NCI-H146 (cell line): ENCODE data around the gene RPN1.
A peak's percentile ranks its signal among the peaks of the same experiment; 100 is the strongest.

Experiments
- DNase-seq: peaks from one replicate; lab custom pipeline; 2025; lab: John Stamatoyannopoulos, UW

Gene RPN1

DNA sequence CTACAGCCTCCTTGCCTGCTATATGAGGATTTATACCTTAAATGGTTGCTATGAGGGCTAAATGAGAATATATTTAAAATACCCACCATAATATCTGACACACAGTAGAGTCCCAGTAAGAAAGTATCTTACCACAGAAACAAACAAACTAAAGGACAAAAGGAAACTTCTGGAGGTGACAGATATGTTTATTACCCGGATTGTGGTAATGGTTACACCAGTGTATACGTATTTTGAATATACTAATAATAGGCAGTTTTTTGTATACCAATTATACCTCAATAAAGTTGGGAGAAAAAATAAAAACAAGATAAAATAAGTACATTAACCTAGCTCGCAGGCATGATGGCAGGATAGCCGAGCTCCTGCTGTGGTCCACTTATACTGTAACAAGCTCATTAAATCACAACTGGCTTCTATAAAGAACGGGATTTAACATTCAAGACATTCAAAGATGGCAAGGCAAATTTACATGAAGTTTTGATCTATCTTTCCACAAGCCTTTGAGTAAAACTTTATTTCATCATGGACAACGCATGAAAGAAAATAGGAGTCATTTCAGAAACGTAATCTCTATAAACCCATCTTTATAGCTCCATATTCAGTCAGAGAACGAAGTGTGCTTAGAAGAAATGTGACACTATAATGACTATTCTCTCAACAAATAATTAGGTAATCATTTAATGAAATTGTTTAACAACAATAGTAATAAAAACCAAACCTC is 1.5 kb downstream of the RPN1 start:
- DNase-seq, result peak; percentile 31

DNA sequence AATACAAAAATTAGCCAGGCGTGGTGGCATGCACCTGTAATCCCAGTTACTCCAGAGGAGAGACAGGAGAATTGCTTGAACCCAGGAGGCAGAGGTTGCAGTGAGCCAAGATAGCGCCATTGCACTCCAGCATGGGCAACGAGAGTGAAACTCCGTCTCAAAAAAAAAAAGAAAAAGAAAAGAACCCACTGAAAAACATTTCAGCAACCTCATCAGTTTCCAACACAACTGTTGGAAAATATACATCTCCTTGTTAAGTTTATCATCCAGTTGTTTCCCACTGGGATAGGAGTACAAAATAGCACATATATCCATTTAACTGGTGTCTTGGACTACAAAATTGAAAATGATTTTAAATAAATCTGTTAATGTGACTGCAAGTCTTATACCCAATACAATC is 2.2 kb downstream of the RPN1 start:
- no peak for DNase-seq

DNA sequence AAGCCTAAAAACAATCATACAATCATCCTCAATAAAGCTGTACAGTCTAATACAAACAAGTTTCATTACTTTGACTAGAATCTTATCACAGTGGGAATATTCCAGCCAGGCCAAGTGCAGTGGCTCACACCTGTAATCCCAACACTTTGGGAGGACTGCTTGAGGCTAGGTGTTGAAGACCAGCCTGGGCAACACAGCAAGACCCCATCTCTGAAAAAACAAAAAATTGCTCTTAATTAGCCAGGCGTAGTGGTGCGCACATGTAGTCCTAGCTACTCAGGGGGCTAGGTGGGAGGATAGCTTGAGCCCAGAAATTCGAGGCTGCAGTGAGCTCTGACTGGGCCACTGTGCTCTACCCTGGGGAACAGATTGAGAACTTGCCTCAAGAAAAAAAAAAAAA is 3.3 kb downstream of the RPN1 start:
- DNase-seq, result no peak

DNA sequence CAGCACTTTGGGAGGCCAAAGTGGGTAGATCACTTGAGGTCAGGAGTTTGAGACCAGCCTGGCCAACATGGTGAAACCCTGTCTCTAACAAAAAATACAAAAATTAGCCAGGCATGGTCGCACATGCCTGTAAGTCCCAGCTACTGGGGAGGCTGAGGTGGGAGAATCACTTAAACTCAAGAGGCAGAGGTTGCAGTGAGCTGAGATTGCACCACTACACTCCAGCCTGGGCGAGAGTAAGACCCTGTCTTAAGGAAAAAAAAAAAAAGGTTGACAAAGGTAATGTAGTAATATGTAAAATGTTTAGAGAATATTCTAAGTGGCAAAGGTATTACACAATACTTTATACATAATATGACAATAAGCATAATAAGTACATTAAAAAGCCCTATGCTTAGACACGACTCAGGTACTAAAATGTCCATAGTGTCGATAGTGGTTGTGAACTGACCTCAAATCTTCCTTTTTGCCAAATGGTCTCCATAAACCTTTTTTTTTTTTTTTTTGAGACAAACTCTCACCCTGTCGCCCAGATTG is 16.5 kb downstream of the RPN1 start:
- no peak for DNase-seq

DNA sequence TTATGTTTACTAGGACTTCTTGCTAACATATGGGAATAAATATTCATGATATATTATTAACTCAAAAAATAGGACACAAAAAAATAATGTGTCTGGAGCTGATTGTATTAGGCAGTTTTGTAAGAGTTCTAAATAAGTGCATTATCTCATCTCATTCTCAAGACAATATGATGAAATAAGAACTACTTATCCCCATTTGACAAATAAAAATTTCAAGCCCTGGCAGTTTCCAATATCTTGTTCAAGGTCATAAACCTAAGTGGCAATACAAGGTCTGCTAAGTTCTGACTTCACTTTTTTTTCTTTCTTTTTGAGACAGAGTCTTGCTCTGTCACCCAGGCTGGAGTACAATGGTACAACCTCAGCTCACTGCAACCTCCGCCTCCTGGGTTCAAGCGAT is 18.3 kb downstream of the RPN1 start:
- no peak for DNase-seq

DNA sequence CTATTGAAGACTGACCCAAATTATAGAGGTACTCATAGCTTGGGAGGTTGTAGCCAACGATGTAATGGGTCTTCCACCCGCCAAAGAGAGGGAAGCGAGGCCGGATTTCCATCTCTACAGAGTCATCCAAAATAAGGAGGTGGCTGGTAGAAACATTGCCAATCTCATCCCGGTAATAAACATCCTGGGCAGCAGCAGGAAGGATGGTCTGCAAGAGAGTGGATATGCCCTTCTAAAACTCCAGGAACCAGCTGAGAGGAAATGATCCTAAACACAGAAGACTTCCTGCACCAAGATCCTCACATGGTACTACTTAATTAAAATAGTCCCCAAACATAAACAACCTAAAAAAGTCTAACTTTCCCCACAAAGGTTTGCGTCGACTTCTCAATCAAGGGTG is 20.7 kb downstream of the RPN1 start:
- DNase-seq, result no peak

DNA sequence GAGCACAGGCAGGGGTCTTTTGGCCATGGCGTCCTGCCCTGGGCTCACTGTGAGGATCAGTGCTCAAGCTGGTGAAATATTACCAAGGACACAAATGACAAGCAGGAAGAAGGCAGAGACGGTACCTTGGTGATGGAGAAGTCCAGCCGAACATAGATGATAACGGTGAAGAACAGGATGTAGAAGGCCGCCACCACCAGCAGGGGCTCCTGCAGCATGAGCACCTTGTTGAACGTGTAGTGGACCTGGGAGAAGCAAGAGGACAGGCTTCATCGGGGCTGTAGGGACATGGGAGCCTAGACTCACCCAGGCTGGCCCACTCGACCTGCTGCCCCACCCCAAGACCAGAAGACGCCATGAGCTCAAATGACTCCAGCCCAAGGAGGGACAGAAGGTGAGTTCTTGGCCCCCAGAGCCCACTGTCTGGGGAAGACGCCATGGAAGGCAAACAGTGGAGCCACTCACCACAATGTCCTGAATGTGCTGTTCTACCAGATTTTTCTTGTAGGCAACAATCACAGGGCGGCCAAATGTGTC is 25.1 kb downstream of the RPN1 start:
- no peak for DNase-seq

DNA sequence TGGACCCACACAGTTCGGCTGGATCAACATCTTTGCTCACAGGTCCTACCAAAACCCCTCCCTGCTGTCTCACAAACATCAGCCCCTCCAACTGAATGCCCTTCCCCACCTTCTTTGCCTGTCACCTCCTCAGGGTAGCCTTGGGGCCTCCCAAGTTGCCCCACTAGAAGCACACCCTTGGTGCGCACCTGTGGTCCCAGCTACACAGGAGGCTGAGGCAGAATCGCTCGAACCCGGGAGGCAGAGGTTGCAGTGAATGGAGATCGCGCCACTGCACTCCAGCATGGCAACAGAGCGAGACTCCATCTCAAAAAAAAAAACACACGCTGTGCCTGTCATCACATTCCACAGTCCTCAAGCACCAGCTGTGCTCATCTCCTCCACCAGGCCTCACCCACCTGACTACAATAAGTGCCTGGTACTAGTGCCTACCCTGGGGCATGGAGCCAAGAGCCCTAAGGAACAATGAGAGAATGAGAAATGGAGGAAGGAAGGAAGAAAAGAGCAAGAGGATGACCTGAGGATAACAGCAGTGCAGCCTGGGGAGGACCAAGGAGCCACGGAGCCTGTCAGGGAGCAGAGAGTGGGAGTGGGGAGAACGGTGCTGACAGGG is 26.0 kb downstream of the RPN1 start:
- DNase-seq, result no peak

DNA sequence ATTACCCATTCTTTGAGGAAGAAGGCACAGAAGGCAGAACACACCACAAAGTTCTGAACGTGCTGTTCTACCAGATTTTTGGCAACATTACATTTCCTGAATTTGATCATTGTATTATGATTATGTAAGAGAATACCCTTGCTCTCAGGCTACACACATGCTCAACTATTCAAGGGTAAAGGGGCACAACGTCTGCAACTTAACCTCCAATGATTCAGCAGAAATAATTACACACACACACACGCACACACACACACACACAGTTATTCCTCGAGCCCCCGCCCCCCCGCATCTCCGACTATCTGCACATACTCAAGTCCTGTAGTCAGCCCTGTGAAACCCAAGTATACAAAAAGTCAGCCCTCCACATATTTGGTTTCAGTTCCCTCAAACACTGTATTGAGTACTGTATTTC is 26.8 kb downstream of the RPN1 start:
- no peak for DNase-seq

DNA sequence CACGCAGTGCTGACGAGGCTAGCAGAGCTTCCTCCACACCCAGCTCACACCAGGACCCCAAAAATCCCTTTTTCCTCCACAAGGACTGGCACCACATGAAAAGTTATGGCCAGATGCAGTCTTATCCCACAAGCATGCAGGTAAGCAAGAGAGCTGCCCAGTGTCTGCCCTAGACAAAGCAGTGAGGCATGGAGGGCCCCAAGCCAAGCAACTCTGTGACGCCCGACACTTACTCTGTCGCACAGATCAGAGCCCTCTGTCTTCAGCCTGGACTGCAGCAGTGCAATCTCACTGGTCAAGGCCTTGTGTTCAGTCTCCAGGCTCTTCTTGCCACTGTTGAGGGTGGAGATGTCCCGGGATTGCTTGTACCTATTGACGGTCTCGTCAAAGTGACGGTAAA is 28.7 kb downstream of the RPN1 start:
- DNase-seq, result no peak

DNA sequence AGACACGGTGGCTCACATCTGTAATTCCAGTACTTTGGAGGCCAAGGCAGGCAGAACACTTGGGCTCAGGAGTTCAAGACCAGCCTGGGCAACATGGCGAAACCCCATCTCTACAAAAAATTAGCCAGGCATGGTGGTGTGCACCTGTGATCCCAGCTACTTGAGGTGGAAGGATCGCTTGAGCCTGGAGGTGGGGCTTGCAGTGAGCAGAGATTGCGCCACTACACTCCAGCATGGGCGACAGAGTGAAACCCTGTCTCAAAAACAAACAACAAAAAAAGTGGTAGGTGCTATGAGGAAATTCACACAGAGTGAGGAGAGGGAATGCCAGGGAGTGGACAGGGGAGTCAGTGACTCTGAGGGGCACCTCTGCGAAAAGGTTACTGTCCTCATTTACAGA is 29.4 kb downstream of the RPN1 start:
- DNase-seq, result no peak

DNA sequence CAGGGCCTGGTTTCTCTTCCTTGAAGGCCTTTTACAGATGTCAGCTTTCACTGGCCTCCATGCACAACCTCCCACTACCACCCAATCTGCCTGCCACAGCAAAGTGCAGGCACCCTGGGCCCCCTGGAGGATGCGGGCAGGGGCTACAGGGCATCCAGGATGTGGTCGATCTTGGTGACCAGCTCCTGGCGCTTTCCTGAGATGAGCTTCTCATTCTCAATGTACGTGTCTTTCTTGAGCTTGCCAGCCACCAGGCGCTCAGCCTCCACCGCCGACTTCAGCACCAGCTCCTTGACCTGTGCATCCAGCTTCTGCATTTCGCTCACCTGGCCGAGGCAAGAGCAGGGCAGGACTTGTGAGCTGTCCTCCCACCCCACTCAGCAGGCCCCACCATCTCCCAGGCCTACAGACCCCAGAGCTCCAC is 30.3 kb downstream of the RPN1 start:
- no peak for DNase-seq

DNA sequence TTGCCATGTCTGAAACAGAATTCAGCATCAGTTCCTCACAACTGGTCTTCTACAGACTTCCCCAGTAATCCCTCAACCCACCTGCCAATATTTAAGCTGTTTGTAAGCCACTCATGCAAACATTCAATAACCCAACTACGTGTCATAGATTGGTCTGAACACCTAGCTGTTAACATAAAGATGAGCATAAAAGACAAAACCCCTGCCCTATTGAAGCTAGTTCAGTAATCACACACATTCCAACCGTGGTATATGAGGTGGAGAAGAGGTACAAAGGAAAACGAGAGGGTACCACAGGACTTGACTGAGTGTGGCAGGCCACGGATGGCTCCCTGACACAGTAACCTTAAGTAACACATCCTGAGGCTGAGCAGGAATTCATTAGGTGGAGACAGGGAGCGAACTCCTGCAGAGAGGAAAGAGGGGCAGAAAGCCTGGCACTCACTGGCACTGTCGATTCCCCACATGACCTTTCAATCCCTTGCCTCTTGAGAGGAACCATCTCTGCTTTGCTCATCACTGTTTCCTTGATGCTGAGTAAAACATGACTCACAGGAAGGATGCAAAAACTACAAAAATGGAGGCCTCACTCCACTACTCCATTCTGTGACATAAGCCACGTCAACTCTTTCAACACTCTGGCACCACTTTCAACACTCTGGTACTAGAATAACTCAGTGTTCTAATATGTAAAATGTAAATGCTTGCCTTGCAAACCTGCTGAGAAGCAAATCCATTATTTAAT is 31.3 kb downstream of the RPN1 start:
- no peak for DNase-seq

DNA sequence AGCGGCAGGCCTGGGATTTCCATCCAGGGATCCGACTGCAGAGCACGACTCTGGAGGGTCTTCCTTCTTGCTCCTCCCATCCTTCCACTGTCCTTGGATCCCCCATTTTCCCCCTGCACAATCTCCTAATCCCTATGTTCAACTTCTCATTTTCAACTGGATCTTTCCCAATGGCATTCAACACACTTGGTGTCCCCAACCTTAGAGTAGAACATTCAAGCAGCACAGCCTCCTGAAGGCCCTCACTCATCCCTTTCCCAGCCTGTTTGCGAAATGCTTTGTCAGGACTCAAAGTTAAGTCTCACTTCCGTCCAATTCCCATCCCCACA is 32.3 kb downstream of the RPN1 start:
- no peak for DNase-seq

DNA sequence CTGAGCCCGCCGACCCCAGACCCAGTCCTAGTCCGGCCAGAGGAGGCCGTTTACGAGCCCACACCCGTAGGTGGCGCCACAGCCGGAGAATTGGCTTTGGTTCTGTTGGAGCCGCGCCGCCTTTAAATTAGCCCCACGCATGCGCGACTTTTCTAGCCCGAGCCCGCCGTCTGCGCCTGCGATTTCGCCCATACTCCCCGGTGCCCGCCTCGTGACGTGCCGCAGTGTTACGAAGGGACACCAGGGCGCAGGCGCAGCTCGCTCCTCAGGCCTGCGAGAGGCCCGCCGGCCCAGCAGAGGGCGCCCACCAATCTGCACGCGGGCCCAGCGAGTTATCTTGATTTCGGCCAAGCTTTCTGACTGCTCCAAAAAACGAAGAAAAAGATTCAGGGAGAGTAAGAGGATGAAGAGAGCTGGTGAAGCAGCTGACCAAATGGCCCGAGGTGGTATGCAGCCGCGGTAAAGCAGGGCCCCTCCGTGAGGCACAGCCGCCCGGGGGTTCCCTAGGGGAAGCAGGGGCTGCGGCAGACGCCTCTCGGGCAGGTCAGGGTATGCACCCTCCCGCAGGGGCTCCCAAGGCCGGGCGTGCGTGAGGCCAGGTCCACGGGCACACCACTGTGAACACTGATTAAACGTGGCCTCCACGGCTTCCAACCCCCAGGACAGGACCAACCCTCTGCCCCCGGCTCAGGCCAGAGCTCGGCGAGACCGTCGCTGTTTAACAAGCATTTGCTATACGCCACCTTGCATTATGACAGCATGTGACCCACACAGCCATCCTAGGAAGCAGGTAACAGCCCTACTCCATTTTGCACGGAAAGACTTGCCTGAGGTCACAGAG is 32.8 kb downstream of the RPN1 start:
- DNase-seq, result peak; percentile 99

DNA sequence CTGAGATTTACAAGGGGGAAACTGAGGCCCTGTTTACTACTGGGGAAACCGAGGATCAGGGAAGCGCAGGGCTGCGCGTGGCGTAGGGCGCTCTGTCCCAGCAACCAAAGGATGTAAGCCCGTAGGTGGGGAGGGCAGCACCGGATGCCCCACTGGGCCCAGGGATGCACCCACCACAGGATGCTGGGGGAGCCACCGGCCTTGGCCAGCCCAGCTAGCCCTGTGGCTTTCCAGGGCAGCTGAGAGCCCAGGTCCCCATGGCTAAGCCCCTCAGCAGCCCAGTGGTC is 33.4 kb downstream of the RPN1 start:
- no peak for DNase-seq

DNA sequence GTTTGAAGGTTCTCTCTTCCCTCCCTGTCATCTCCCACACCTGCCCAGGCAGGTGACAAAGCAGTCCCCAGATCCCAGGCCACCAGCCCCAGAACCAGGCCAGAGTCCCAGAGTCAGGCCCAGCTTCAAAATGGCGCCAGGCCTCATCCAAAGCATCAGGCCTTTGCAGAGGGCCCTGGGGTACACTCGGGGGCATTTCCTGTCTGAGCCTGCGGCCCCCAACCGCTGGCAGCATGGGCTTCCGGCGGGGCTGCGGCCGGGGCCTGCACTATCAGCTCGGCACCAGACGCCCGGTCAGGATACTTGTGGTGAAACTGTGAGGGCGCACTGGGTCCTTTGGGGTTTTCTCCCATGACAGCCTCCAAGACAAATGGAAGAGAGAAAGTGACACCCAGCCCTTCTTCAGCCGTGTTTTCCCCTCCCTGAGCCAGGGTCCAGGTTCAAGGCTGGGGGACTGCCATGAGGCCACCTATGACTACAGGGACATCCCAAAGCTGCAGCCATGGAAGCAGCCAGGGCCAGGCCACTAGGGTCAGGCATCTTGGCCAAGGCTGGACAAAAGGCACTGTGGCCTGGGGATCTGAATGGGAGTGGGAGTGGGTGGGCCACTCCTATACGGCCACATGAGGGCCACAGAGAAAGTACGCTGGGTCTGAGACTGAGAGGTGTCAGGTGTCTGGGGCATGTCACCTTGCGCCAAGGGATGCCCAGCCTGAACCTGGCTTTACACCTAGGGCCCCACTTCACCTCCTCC is 33.9 kb downstream of the RPN1 start:
- DNase-seq, result no peak

DNA sequence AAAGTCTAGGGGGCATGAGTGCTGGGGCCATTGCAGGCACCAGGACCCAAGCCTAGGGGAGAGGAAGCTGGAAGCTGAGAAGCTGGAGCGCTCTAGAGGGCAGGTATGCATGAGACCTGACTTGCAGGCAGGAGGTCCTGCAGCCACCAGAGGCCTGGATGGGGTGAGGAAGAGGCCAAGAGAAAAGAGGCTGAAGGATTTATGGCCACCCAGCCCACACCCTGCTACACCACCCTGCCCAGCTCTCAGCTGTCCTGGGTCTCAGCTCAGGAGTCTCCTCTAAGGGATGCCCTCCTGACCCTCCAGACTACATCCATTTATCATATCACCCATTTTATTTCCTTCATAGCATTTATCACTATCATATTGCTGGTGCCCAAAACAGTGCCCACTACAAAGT is 36.5 kb downstream of the RPN1 start:
- no peak for DNase-seq

DNA sequence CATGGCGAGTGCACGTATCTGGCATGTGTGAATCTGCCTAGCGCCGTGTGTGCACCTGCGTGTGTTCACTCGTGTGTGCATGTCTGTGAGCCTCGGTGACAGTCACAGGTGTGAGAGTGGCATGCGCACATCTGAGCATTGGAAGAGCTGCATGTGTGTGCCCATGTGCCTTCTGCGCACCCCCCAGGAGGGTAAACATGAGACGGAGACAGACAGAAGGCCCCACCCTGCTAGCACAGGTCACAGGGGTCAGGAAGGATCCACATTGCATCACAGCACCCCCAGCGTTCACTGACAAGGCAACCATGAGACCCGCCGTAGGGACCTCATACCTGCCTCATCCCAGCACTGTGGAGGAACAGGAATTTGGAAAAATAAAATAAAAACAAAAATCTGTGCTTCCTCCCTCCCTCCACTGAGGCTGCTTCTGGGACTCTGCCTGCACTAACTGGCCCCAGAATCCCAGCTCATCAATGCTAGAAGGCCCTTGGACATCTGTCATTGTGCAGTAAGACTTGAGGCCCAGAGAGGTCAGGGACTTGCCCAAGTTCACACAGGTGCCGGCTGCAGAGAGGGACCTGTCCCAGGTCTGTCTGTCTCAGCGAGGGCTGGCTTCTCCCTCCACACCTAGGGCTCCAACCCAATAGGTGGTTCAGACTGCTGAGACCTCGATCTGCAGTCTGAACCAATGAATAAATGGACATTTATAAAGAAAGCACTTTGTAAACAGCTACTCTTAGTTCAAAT is 37.4 kb downstream of the RPN1 start:
- DNase-seq, result no peak

DNA sequence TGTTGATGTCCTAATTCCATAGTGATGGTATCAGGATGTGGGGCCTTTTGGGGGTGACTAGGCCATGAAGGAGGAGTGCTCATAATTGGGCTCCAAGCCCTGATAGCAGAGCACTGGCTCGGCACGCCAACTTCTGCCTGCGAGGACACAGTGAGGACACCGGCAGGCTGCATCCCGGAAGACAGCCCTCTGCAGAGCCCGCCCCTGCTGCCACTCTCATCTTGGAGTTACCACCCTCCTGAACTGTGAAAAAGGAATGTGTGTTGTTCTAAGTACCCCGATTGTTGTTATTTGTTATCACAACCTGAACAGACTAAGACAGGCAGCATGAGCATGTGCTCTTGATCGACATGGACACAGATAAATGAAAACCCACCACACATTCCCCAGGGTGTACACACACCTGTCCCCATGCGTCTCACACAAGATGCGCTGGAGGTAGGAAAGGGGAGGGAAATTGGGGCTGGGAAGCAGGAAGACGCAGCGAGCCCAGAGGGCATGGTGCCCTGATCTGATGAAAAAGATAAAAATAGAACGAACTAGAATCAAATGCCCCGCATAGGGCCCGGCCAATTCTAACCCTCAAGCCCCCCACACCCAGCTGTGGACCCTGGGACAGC is 40.1 kb downstream of the RPN1 start:
- DNase-seq, result no peak
